ENCODE data around the gene LARP7.

DNA sequence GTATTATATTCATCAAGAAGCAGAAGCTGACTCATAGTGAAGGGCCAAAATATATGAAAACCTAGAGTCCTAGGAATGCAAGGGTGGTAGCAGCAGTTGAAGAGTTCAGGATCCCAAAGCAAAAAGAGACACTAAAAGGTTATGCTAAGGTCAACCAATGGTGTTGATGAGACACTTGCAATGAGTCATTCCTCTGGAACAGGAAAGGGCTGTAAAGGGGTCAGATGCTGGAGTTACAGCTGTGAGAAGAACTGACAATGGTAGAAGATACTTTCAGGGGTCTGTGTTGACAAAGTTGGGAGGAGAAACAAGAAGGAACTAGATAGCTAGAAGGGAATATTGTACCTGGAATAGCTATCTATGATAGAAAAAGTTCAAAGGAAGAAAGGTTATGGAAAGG, 47.7 kb upstream of the LARP7 start:
- no peak for TF ChIP-seq CTCF (IDR thresholded peaks at IDR 0.05 in 2 of 3, conservative IDR thresholded peaks at IDR 0.05 in 1 of 3; ENCODE audit: borderline replicate concordance in 1 of 3, insufficient read depth in 1 of 3, low read depth in 2 of 3, low read length in 2 of 3)
- TF ChIP-seq YY1 (IDR thresholded peaks at IDR 0.05; ENCODE audit: extremely low read depth, insufficient replicate concordance, low read depth, low read length), result no peak
- no peak for TF ChIP-seq POLR2A (IDR thresholded peaks at IDR 0.05; ENCODE audit: borderline replicate concordance, extremely low read depth, insufficient read depth, insufficient read length)
- TF ChIP-seq, protein P1, sequence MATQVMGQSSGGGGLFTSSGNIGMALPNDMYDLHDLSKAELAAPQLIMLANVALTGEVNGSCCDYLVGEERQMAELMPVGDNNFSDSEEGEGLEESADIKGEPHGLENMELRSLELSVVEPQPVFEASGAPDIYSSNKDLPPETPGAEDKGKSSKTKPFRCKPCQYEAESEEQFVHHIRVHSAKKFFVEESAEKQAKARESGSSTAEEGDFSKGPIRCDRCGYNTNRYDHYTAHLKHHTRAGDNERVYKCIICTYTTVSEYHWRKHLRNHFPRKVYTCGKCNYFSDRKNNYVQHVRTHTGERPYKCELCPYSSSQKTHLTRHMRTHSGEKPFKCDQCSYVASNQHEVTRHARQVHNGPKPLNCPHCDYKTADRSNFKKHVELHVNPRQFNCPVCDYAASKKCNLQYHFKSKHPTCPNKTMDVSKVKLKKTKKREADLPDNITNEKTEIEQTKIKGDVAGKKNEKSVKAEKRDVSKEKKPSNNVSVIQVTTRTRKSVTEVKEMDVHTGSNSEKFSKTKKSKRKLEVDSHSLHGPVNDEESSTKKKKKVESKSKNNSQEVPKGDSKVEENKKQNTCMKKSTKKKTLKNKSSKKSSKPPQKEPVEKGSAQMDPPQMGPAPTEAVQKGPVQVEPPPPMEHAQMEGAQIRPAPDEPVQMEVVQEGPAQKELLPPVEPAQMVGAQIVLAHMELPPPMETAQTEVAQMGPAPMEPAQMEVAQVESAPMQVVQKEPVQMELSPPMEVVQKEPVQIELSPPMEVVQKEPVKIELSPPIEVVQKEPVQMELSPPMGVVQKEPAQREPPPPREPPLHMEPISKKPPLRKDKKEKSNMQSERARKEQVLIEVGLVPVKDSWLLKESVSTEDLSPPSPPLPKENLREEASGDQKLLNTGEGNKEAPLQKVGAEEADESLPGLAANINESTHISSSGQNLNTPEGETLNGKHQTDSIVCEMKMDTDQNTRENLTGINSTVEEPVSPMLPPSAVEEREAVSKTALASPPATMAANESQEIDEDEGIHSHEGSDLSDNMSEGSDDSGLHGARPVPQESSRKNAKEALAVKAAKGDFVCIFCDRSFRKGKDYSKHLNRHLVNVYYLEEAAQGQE (IDR thresholded peaks at IDR 0.05; ENCODE audit: low read depth), result no peak
- no peak for TF ChIP-seq MAX (IDR thresholded peaks at IDR 0.05)
- no peak for TF ChIP-seq ZNF274 (IDR thresholded peaks at IDR 0.05; ENCODE audit: low read depth, low read length)
- TF ChIP-seq EZH2 (IDR thresholded peaks at IDR 0.05), result no peak
- TF ChIP-seq ATF3 (IDR thresholded peaks at IDR 0.05), result no peak
- no peak for TF ChIP-seq EZH2phosphoT487 (IDR thresholded peaks at IDR 0.05; ENCODE audit: borderline replicate concordance)
- TF ChIP-seq, protein P2, sequence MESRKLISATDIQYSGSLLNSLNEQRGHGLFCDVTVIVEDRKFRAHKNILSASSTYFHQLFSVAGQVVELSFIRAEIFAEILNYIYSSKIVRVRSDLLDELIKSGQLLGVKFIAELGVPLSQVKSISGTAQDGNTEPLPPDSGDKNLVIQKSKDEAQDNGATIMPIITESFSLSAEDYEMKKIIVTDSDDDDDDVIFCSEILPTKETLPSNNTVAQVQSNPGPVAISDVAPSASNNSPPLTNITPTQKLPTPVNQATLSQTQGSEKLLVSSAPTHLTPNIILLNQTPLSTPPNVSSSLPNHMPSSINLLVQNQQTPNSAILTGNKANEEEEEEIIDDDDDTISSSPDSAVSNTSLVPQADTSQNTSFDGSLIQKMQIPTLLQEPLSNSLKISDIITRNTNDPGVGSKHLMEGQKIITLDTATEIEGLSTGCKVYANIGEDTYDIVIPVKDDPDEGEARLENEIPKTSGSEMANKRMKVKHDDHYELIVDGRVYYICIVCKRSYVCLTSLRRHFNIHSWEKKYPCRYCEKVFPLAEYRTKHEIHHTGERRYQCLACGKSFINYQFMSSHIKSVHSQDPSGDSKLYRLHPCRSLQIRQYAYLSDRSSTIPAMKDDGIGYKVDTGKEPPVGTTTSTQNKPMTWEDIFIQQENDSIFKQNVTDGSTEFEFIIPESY (IDR thresholded peaks at IDR 0.05; ENCODE audit: extremely low read depth, insufficient replicate concordance, low read length), result no peak
- TF ChIP-seq POLR2AphosphoS5 (IDR thresholded peaks at IDR 0.05; ENCODE audit: low read depth, low read length), result no peak
- no peak for TF ChIP-seq SIN3A (IDR thresholded peaks at IDR 0.05; ENCODE audit: low read depth)
- TF ChIP-seq CEBPB (IDR thresholded peaks at IDR 0.05; ENCODE audit: low read depth), result no peak
- TF ChIP-seq RAD21 (IDR thresholded peaks at IDR 0.05; ENCODE audit: low read depth), result no peak
